Coronary artery (tissue), 2 donors: ENCODE results near the gene BMPR1A.

ENCODE experiments used
- DNase-seq: peaks from one replicate; pipeline ENCODE4 v3.0.0-alpha.2; 2017; ENCODE audit warnings: low spot score
- H3K27ac ChIP-seq, 2 donors: fragments of 200-600 bp; sonication (generic); one replicate each; pipeline ENCODE4 v1.5.1; 2016 to 2019
- H3K4me3 ChIP-seq: fragments of 200-600 bp; sonication (generic); 2 replicates; pipeline ENCODE4 v1.5.1; 2016; ENCODE audit warnings: mild to moderate bottlenecking, moderate library complexity
- CTCF ChIP-seq: fragments of 200-600 bp; sonication (generic); IDR thresholded peaks from one replicate; pipeline ENCODE4 v1.5.1; 2019; ENCODE audit warnings: antibody characterized with exemption

BMPR1A gene

DNA sequence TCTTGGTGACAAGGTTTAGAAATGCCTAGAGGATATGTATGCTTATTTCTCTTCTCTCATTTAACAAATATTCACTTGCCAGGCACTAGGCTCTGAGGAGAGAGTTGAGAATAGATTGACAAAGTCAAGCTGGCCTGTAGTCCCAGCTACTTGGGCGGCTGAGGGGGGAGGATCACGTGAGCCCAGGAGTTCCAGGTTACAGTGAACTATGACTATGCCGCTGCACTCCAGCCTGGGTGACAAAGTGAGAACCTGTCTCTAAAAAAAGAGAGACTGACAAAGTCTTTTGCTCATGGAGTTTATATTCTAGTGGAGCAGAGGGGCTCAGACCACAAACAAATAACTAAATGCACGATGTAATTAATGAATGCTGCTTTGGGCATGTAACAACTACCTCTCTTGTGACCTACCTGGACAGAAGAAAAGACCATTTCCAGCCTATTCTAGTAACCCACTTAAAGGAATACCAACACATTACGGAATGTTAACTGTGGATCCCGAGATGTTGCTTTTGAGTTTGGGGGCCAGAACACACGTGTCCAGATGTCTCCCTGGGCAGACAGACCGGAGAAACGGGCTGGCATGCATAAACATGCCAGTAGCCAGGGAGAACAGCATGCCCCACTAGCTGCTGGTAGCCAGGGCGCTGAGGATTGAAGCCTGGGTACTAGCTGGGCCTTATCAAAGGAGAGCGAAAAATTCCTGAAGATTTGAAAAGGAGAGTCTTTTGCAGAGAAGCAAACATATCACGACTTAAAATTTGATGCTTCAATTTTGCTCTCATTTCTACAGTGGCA lies 2.6 kb upstream of the BMPR1A start:
- no peak for DNase-seq
- H3K4me3 ChIP-seq, result no peak overlapping the region
- peak overlapping the region; percentile 20 to 58 for H3K27ac ChIP-seq
- TF ChIP-seq CTCF, result no peak

DNA sequence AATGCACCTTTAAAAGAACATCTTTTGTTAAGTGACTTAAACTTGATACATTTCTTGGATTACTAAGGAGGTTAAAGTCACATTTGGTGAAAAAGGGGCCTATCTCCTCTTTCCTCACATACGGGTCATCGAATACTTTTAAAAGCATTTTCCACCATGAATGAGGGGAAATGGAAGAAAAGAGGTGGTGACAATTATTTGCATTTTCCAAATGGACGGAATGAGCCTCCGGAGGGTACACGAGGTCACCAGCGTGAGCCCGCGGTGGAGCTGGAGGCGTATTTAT lies 1.0 kb upstream of the BMPR1A start:
- H3K27ac ChIP-seq, result peak overlapping the region; percentile 90 to 97
- TF ChIP-seq CTCF, result no peak
- peak overlapping the region; percentile 95 for H3K4me3 ChIP-seq
- DNase-seq, result no peak

DNA sequence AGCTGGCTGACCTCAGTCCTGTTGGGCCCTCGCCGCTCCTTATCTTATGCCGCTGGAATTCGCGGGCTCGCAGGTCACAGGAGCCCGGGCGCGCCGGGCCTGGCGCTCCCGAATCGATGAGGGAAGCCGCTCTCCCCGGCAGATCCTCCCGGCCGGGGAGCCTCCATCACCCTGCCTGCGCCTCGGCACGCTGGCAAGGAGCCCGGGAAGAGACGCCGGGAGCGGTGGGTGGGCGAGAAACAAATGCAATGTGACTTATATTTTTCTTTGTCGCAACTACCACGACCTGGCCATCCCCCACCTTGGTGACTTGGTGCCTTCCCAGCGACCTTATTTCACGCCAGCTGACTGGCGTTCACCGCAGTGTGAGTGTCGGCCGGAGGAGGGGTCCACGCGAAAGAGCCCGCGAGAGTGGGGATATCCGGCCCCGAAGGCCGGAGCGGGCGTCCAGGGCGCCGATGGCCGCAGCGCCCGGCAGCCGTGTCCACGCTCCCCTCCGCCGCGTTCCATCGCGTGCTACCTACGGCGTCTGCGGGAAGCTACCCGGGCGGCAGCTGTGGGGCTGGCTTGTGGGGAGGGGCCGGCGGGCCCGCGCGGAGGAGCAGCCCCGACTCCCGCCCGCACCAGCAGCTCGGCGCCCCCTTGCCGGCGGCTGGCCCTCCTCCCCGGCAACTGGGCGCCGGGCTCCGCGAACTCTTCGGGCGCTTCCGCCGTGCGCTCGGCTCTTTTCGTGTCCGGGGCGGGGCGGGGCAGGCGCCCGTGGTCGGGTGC lies 494 bp upstream of the BMPR1A start:
- H3K4me3 ChIP-seq, result peak overlapping the region; percentile 95
- peak; percentile 90 for DNase-seq
- no peak for TF ChIP-seq CTCF

GRCh38 chr10:86757113-86757972 lies 924 bp downstream of the BMPR1A start:
- Histone ChIP-seq H3K27ac (peak overlapping the region; percentile 90 to 97), H3K4me3 (peak overlapping the region; percentile 95)
- TF ChIP-seq CTCF, result no peak
- DNase-seq, result peak; percentile 79

More for the DNA sequence above, 494 bp upstream of the BMPR1A start:
- peak overlapping the region; percentile 90 to 97 for H3K27ac ChIP-seq

DNA sequence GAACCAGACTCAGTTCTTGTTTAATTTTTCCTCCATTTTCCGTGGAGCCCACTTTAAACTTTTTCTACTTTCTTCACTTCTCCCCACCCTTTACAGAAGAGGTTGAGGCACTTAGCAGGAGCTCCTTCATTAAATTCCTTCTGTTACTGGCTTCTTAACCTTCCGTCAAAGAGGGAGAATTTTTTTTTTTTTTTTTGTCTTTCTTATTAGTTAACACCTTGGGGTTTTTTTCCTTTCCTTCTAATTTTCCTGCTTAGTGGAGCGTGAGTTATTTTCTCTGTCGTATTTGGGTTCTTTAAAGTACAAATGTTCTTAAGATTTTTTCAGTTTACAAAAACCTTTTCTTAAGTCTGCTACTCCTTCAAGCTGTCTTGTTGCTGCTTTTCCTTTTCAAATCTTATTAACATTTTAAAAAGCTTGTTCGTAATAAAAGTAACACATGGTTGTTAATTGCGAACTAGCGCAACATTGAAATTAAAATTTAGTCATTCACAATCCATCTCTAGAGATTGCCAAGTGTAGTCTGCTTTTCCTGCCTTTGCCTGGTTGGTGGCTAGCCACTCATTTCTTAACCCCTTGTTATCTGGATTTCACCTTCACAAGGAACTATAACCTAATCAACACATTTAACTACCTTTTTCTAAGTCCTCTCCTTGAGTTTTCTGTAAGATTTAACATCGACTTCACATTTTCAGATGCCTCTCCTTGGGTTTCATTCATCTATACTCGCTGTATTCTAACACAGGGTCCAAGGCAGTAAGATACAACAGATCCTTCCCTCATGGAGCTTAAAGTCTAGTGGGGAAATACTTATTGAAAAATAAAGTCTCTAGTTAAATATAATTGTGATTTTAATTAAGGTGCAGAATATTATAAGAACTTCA lies 2.0 kb downstream of the BMPR1A start:
- H3K4me3 ChIP-seq, result peak overlapping the region; percentile 95
- no peak for TF ChIP-seq CTCF
- H3K27ac ChIP-seq, result peak overlapping the region; percentile 90 to 97
- DNase-seq, result no peak

- no peak for DNase-seq
- no peak for TF ChIP-seq CTCF
- Histone ChIP-seq H3K4me3 (peak overlapping the region; percentile 95), H3K27ac (peak overlapping the region in 1 of 2 donors; percentile 90)
These were observed 2.8 kb downstream of the BMPR1A start for GRCh38 chr10:86759073-86759672.
